Tibial nerve (tissue), 3 donors: ENCODE results near the gene RAB4A.

Source experiments
- CTCF ChIP-seq, 5 experiments: fragments of 200-600 bp in 3 of 5; fragments of 450-650 bp in 2 of 5; sonication (generic) in 3 of 5; IDR thresholded peaks; one replicate each; pipeline ENCODE4 v1.5.1; 2016 to 2019; ENCODE audit warnings: antibody characterized with exemption in 5 of 5, mild to moderate bottlenecking in 3 of 5, moderate library complexity in 2 of 5
- POLR2A ChIP-seq, 2 donors: fragments of 450-650 bp; IDR thresholded peaks; one replicate each; pipeline ENCODE4 v1.6.1; 2017; ENCODE audit warnings: antibody characterized with exemption in 2 of 2, mild to moderate bottlenecking in 2 of 2, moderate library complexity in 2 of 2

DNA sequence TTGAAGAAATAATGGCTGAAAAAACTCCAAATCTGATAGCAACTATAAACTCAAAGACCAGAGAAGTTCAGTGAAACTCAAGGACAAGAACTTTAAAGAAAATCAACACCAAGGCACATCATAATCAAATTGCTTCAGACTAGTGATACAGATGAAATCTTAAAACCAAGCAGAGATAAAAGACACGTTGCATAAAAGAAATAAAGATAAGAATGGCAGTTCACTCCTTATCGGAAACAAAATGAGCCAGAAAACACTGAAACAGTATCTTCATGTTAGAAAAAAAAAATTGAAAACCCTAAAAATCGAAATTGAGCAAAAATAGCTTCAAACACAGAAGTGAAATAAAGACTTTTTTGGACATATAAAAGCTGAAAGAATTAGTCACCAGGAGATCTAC is 4.6 kb upstream of the RAB4A start:
- TF ChIP-seq CTCF (IDR thresholded peaks at IDR 0.05) (no peak), POLR2A (IDR thresholded peaks at IDR 0.05) (no peak)
